Measurements from ENCODE around the gene TRIM67. TPM values are rescaled to one million over a fixed set of nuclear protein-coding genes. Genes with fewer than 3 reads are reported as not detected.

The TRIM67 gene
- total and polyA plus RNA-seq, 9 of the 15 experiments (the other 6 are each of a cell fraction or from before 2014, with no cell fraction given), result 0.04 to 0.60 (median 0.31) TPM

GRCh38 chr1:231162970-231163829 is 1.3 kb downstream of the TRIM67 start (continued):
- no peak for TF ChIP-seq FOXA1 (IDR thresholded peaks at IDR 0.05; ENCODE audit: borderline replicate concordance)
- 0 out of 2 replicates have a peak, but pooled peaks have one; percentile 23 for TF ChIP-seq ZBTB1 (CRISPR knock-in tag; IDR thresholded peaks at IDR 0.05; ENCODE audit: borderline replicate concordance, low read depth)
- TF ChIP-seq ZNF780A (CRISPR knock-in tag; IDR thresholded peaks at IDR 0.05), result no peak
- no peak for TF ChIP-seq ZNF449 (CRISPR knock-in tag; IDR thresholded peaks at IDR 0.05)
- no peak for TF ChIP-seq ASH1L (IDR thresholded peaks at IDR 0.05; ENCODE audit: borderline replicate concordance, low read depth, partially characterized antibody)
- 0 out of 2 replicates have a peak, but pooled peaks have one; percentile 23 for TF ChIP-seq RREB1 (CRISPR knock-in tag; IDR thresholded peaks at IDR 0.05)

Measured in K562 (cell line).